NCI-H128 (cell line): ENCODE data around the gene CIPC.

Source experiments
- DNase-seq: peaks from one replicate; lab custom pipeline; 2025; ENCODE audit not compliant: unreplicated experiment; lab: John Stamatoyannopoulos, UW

The CIPC gene

GRCh38 chr14:77099425-77100167, 1.5 kb downstream of the CIPC start:
- no peak for DNase-seq

- DNase-seq: no peak
These were observed 2.9 kb downstream of the CIPC start for GRCh38 chr14:77100961-77101360.

GRCh38 chr14:77102154-77102553, 4.1 kb downstream of the CIPC start:
- DNase-seq: no peak

GRCh38 chr14:77103475-77103874, 5.4 kb downstream of the CIPC start:
- no peak for DNase-seq

GRCh38 chr14:77103951-77104350, 5.9 kb downstream of the CIPC start:
- no peak for DNase-seq

GRCh38 chr14:77104393-77104792, 6.3 kb downstream of the CIPC start:
- no peak for DNase-seq

- no peak for DNase-seq
These were observed 7.3 kb downstream of the CIPC start for GRCh38 chr14:77105145-77105939.

GRCh38 chr14:77106666-77107065, 8.6 kb downstream of the CIPC start:
- no peak for DNase-seq

GRCh38 chr14:77107228-77107627, 9.2 kb downstream of the CIPC start:
- no peak for DNase-seq

GRCh38 chr14:77108753-77109152, 10.7 kb downstream of the CIPC start:
- no peak for DNase-seq

- DNase-seq: no peak
These were observed 11.6 kb downstream of the CIPC start for GRCh38 chr14:77109656-77110055.

- DNase-seq: no peak
These were observed 12.2 kb downstream of the CIPC start for GRCh38 chr14:77110286-77110685.

- DNase-seq: no peak
These were observed 13.0 kb downstream of the CIPC start for GRCh38 chr14:77111021-77111420.

- no peak for DNase-seq
These were observed 15.6 kb downstream of the CIPC start for GRCh38 chr14:77113644-77114043.

- DNase-seq: no peak
These were observed 16.6 kb downstream of the CIPC start for GRCh38 chr14:77114609-77115008.

GRCh38 chr14:77116172-77116817, 18.2 kb downstream of the CIPC start:
- DNase-seq: no peak

GRCh38 chr14:77119851-77120250, 21.8 kb downstream of the CIPC start:
- DNase-seq: no peak

- DNase-seq: no peak
These were observed 23.0 kb downstream of the CIPC start for GRCh38 chr14:77120771-77121743.

- DNase-seq: no peak
These were observed 24.6 kb downstream of the CIPC start for GRCh38 chr14:77122526-77123125.
